Measurements from ENCODE around the gene RYR3.

DNA sequence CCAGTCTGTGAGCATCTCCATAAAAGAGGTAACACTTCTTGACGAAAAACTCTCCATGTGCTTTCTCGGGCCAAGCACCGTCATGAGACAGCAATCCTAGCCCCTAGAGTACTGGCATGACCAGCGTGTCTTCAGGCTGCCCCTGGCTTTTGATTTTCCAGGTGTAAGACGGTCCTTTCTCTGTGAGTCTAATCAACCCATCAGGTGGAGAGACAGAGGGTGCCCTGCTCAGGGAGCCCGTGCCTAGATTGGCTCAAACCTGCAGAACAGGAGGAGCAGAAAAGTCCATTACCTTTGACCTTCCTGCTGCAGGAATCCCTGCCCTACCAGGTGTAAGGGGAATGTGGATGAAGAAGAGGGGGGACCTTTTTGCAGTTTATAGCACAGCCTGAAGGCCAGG is 548.1 kb downstream of the RYR3 start:
- TF ChIP-seq LARP7 (IDR thresholded peaks at IDR 0.05) (no peak), ATF3 (IDR thresholded peaks at IDR 0.05; ENCODE audit: borderline replicate concordance, extremely low read depth, low read depth, low read length) (no peak), CTCF (IDR thresholded peaks at IDR 0.05 in 2 of 3, conservative IDR thresholded peaks at IDR 0.05 in 1 of 3; ENCODE audit: control insufficient read depth in 2 of 3, extremely low read depth in 1 of 3, insufficient read depth in 1 of 3, low read depth in 3 of 3, low read length in 3 of 3) (no peak), SMC3 (IDR thresholded peaks at IDR 0.05; ENCODE audit: borderline replicate concordance, low read length) (no peak), MAX (IDR thresholded peaks at IDR 0.05; ENCODE audit: low read depth, low read length) (no peak), CHD2 (IDR thresholded peaks at IDR 0.05; ENCODE audit: borderline replicate concordance, low read depth, low read length) (no peak), RBBP5 (conservative IDR thresholded peaks at IDR 0.05) (no peak), FOS (IDR thresholded peaks at IDR 0.05; ENCODE audit: borderline replicate concordance, extremely low read depth, insufficient read length) (no peak), EZH2 (IDR thresholded peaks at IDR 0.05; ENCODE audit: borderline replicate concordance, control insufficient read depth, low read depth, low read length) (no peak), TCF3 (IDR thresholded peaks at IDR 0.05; ENCODE audit: borderline replicate concordance, insufficient read depth, low read depth, low read length) (no peak), POLR2AphosphoS5 (IDR thresholded peaks at IDR 0.05; ENCODE audit: low read length) (no peak), NFYB (IDR thresholded peaks at IDR 0.05; ENCODE audit: insufficient read depth, low read depth, low read length) (no peak)
- TF ChIP-seq, protein P1, sequence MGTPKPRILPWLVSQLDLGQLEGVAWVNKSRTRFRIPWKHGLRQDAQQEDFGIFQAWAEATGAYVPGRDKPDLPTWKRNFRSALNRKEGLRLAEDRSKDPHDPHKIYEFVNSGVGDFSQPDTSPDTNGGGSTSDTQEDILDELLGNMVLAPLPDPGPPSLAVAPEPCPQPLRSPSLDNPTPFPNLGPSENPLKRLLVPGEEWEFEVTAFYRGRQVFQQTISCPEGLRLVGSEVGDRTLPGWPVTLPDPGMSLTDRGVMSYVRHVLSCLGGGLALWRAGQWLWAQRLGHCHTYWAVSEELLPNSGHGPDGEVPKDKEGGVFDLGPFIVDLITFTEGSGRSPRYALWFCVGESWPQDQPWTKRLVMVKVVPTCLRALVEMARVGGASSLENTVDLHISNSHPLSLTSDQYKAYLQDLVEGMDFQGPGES (IDR thresholded peaks at IDR 0.05): no peak
- TF ChIP-seq, protein P2, sequence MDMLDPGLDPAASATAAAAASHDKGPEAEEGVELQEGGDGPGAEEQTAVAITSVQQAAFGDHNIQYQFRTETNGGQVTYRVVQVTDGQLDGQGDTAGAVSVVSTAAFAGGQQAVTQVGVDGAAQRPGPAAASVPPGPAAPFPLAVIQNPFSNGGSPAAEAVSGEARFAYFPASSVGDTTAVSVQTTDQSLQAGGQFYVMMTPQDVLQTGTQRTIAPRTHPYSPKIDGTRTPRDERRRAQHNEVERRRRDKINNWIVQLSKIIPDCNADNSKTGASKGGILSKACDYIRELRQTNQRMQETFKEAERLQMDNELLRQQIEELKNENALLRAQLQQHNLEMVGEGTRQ (IDR thresholded peaks at IDR 0.05; ENCODE audit: borderline replicate concordance, low read depth, low read length): no peak
